HG03196 (cell line): Measurements from ENCODE around the gene OR51B2.
"Not testable (repeated sequence)": the region's sequence is repeated elsewhere in the genome, so short reads cannot be mapped to it uniquely, and the experiment has no call there.

ENCODE experiments used
- ATAC-seq: cut with Tn5 transposase; IDR thresholded peaks from one replicate; pipeline ENCODE4 v1.9.1; 2021; ENCODE audit not compliant: unreplicated experiment

Gene OR51B2

GRCh38 chr11:5313326-5314023 is 10.6 kb downstream of the OR51B2 start:
- ATAC-seq = not testable (repeated sequence)

GRCh38 chr11:5310423-5310822 is 13.7 kb downstream of the OR51B2 start:
- ATAC-seq = no peak

GRCh38 chr11:5307256-5308019 is 16.7 kb downstream of the OR51B2 start:
- ATAC-seq = no peak

- ATAC-seq = no peak
Observed at GRCh38 chr11:5304046-5304445, 20.1 kb downstream of the OR51B2 start.

GRCh38 chr11:5303626-5304025 is 20.5 kb downstream of the OR51B2 start:
- ATAC-seq = no peak

GRCh38 chr11:5301846-5302245 is 22.3 kb downstream of the OR51B2 start, which contains the start of gene OR51B4:
Gene OR51B4, minus strand, starts transcription at chr11:5301946. Its CDS starts 0 bp downstream, at chr11:5301946.
- ATAC-seq = no peak

GRCh38 chr11:5300251-5300650 is 23.8 kb downstream of the OR51B2 start:
- ATAC-seq = no peak

GRCh38 chr11:5298451-5298850 is 25.6 kb downstream of the OR51B2 start:
- ATAC-seq = no peak

- ATAC-seq = no peak
Observed at GRCh38 chr11:5297721-5298323, 26.3 kb downstream of the OR51B2 start.

- not testable (repeated sequence) for ATAC-seq
Observed at GRCh38 chr11:5294342-5294995, 29.6 kb downstream of the OR51B2 start.

GRCh38 chr11:5293028-5293427 is 31.1 kb downstream of the OR51B2 start:
- ATAC-seq = no peak

- ATAC-seq = peak; percentile 91
Observed at GRCh38 chr11:5291207-5291838, 32.8 kb downstream of the OR51B2 start.

- no peak for ATAC-seq
Observed at GRCh38 chr11:5290106-5290505, 34.0 kb downstream of the OR51B2 start.

- ATAC-seq = no peak
Observed at GRCh38 chr11:5289696-5290095, 34.4 kb downstream of the OR51B2 start.

- ATAC-seq = no peak
Observed at GRCh38 chr11:5288906-5289550, 35.1 kb downstream of the OR51B2 start.

GRCh38 chr11:5288108-5288905 is 35.8 kb downstream of the OR51B2 start:
- no peak for ATAC-seq

GRCh38 chr11:5286901-5287300 is 37.2 kb downstream of the OR51B2 start:
- ATAC-seq = no peak

- ATAC-seq = no peak
Observed at GRCh38 chr11:5286351-5286750, 37.7 kb downstream of the OR51B2 start.

GRCh38 chr11:5285703-5286340 is 38.3 kb downstream of the OR51B2 start:
- ATAC-seq = no peak
